GM23338 (cell line): Measurements from ENCODE around the gene AKAP7. TPM values are rescaled to one million over a fixed set of nuclear protein-coding genes. Genes with fewer than 3 reads are reported as not detected.

Experiments used
- polyA plus RNA-seq: library from polyadenylated mRNA; unstranded; fragments of >200 nt; fragmentation: Nextera tagmentation; extraction: Ambion mirVana; gene quantifications from 2 replicates; pipeline ENCODE4 v1.2.1, GENCODE V29; 2016
- total RNA-seq: library from RNA; depleted of rRNA; stranded (reverse); fragments of >200 nt; shearing (Covaris generic); gene quantifications from 2 replicates; pipeline ENCODE4 v1.2.3, GENCODE V29; 2014; rRNA removed

AKAP7 gene
- total and polyA plus RNA-seq, 2 experiments from 2014 or later: 12.2 to 20.0 TPM

Other genes with a start within 250 kb of the AKAP7 start
- gene EPB41L2, start 72.2 kb upstream of the AKAP7 start, total RNA-seq: 65.9 and 91.7 TPM in 2 replicates
- 76.2 and 76.7 TPM in 2 replicates for gene EPB41L2, start 72.2 kb upstream of the AKAP7 start, polyA plus RNA-seq